PC-9 (cell line): ENCODE results near the gene ARHGAP6. TPM values are rescaled to one million over a fixed set of nuclear protein-coding genes. Genes with fewer than 3 reads are reported as not detected.

Experiments used
- BruUV-seq: library from RNA; stranded (reverse); fragments of 400-500 nt; replicated peaks from 2 replicates; lab custom pipeline; 2021; lab: Mats Ljungman, UMichigan
- CTCF ChIA-PET: fragments of 300-600 bp; sonication (Branson Sonifier 250); formaldehyde crosslinking; loops from one replicate; lab custom pipeline; 2022; ENCODE audit warnings: antibody characterized with exemption; lab: Charles Lee
- POLR2A ChIA-PET: fragments of 300-600 bp; sonication (Branson Sonifier 250); formaldehyde crosslinking; loops from one replicate; lab custom pipeline; 2022; ENCODE audit warnings: antibody characterized with exemption; ENCODE audit not compliant: unreplicated experiment; lab: Charles Lee
- DNase-seq, 2 experiments: peaks; one replicate each; pipeline versions ENCODE4 v3.0.0 to v3.0.0-alpha.2; 2015 to 2022; ENCODE audit warnings: mixed read lengths in 1 of 2
- H2AFZ ChIP-seq: fragments of 200-600 bp; sonication (generic); 2 replicates; pipeline ENCODE4 v1.8.1; 2017; ENCODE audit warnings: antibody characterized with exemption
- H3F3A ChIP-seq: fragments of 200-600 bp; sonication (generic); 2 replicates; pipeline ENCODE4 v1.8.1; 2017; ENCODE audit warnings: antibody characterized with exemption, mild to moderate bottlenecking, low read depth; ENCODE audit not compliant: insufficient read depth
- H3K27ac ChIP-seq: fragments of 200-600 bp; sonication (generic); 2 replicates; pipeline ENCODE4 v1.6.1; 2016; ENCODE audit warnings: mixed run types
- H3K27me3 ChIP-seq: fragments of 200-600 bp; sonication (generic); 2 replicates; pipeline ENCODE4 v1.6.1; 2016; ENCODE audit warnings: low read depth, mixed run types; ENCODE audit not compliant: insufficient read depth
- H3K36me3 ChIP-seq: fragments of 200-600 bp; sonication (generic); 2 replicates; pipeline ENCODE4 v1.6.1; 2016; ENCODE audit warnings: low read depth, mixed run types
- H3K4me1 ChIP-seq: fragments of 200-600 bp; sonication (generic); replicated peaks from 2 replicates; pipeline ENCODE4 v1.6.1; 2016; ENCODE audit warnings: mixed run types; ENCODE audit not compliant: insufficient read depth
- H3K4me2 ChIP-seq: fragments of 200-600 bp; sonication (generic); 2 replicates; pipeline ENCODE4 v1.6.1; 2017; ENCODE audit warnings: mixed run types
- H3K4me3 ChIP-seq: fragments of 200-600 bp; sonication (generic); 2 replicates; pipeline ENCODE4 v1.6.1; 2016; ENCODE audit warnings: mixed run types
- H3K79me2 ChIP-seq: fragments of 200-600 bp; sonication (generic); 2 replicates; pipeline ENCODE4 v1.6.1; 2017; ENCODE audit warnings: low read depth, mixed run types
- H3K9me2 ChIP-seq: fragments of 200-600 bp; sonication (generic); 2 replicates; pipeline ENCODE4 v1.8.1; 2017; ENCODE audit warnings: mild to moderate bottlenecking; ENCODE audit not compliant: insufficient read depth
- H3K9me3 ChIP-seq: fragments of 200-600 bp; sonication (generic); 2 replicates; pipeline ENCODE4 v1.8.1; 2016; ENCODE audit warnings: low read depth; ENCODE audit not compliant: insufficient read depth
- H4K20me1 ChIP-seq: fragments of 200-600 bp; sonication (generic); 2 replicates; pipeline ENCODE4 v1.8.1; 2017; ENCODE audit not compliant: insufficient read depth
- EZH2 ChIP-seq: fragments of 200-600 bp; sonication (generic); IDR thresholded peaks from 2 replicates; pipeline ENCODE4 v1.8.0; 2017; ENCODE audit warnings: antibody characterized with exemption, low read depth
- intact Hi-C: fragments of 100-400 bp; cut with micrococcal nuclease; formaldehyde crosslinking; loops from one replicate; pipeline ENCODE4 v1.10.0; 2022; ENCODE audit not compliant: unreplicated experiment
- total RNA-seq: library from RNA; stranded (reverse); gene quantifications from 2 replicates; pipeline ENCODE4 v1.2.3, GENCODE V29; 2021
- TF ChIP-seq, protein P1 (sequence below): fragments of 200-600 bp; sonication (generic); conservative IDR thresholded peaks from 2 replicates; pipeline ENCODE4 v1.6.1; 2017; ENCODE audit warnings: mixed run types, antibody characterized with exemption, mild to moderate bottlenecking, moderate library complexity

The ARHGAP6 gene
- total RNA-seq, 1 experiment from 2014 or later = not detected

DNA sequence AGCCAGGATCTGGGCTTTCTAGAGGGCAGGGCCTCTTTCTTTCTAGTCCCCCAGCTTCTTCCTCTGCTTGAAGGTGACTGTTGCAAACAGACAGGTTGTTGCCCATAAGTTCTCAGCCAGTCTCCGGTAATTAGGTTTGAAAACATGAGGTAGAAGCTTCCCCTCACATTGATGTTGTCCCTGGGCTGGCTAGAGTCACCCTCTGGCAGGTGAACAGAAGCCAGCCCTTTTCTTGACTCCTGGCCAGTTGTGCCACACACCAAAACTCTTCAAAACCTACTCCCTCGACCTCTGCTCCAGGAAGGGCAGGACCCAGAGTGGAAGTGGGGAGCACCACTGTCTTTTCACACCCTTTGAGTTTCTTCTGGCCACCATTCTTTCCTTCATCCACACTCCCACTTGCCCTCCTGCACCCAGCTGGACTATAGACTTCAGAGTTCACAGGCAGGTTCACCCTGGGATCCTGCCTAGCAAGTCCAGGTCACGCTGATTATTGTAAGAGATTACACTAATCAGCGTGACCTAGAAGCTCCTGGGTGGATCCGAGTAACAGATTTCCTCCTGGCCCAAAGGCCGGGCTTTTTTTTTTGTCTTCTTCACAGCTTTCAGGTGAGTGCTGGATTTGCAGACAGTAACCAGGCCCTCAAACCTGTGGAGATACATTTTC is 37.4 kb upstream of the ARHGAP6 start:
- Histone ChIP-seq H3K27ac (no peak overlapping the region), H3K79me2 (no peaks in the 10 kb centered on the region), H3K27me3 (no peaks in the 10 kb centered on the region), H2AFZ (no peak overlapping the region), H3K36me3 (no peaks in the 10 kb centered on the region), H3F3A (no peaks in the 10 kb centered on the region), H3K4me2 (no peak overlapping the region), H3K9me2 (no peaks in the 10 kb centered on the region), H4K20me1 (no peaks in the 10 kb centered on the region), H3K4me3 (no peak overlapping the region), H3K4me1 (no peaks in the 10 kb centered on the region), H3K9me3 (no peaks in the 10 kb centered on the region)
- TF ChIP-seq EZH2 = no peak
- TF ChIP-seq, protein P1, sequence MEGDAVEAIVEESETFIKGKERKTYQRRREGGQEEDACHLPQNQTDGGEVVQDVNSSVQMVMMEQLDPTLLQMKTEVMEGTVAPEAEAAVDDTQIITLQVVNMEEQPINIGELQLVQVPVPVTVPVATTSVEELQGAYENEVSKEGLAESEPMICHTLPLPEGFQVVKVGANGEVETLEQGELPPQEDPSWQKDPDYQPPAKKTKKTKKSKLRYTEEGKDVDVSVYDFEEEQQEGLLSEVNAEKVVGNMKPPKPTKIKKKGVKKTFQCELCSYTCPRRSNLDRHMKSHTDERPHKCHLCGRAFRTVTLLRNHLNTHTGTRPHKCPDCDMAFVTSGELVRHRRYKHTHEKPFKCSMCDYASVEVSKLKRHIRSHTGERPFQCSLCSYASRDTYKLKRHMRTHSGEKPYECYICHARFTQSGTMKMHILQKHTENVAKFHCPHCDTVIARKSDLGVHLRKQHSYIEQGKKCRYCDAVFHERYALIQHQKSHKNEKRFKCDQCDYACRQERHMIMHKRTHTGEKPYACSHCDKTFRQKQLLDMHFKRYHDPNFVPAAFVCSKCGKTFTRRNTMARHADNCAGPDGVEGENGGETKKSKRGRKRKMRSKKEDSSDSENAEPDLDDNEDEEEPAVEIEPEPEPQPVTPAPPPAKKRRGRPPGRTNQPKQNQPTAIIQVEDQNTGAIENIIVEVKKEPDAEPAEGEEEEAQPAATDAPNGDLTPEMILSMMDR = no peak
- CTCF ChIA-PET = no interaction called here
- intact Hi-C loops = no loop called here
- POLR2A ChIA-PET = no interaction called here
- no peak for DNase-seq
- no TSS peak for BruUV-seq

DNA sequence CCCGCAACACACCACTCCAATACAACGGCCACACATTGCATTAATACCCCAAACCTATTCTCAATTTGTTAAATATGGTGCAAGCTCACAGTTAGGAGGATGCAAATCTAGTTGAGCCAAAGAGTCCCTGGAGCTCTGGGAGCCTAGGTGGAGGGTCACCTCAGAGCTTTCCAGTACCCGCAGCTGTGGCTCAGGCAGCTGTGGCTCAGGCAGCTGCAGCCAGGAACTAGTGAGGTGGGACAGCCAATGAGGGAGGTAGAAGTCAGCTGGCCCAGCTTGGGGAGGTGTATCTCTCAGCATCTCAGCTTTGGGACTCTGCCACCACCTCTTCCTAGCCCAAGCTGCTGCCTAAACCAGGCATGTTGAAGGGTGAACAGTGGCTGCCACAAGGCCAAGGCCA is 36.7 kb upstream of the ARHGAP6 start:
- Histone ChIP-seq H3K4me3 (no peak overlapping the region), H3K4me1 (no peaks in the 10 kb centered on the region), H3K27ac (no peak overlapping the region), H3K9me2 (no peaks in the 10 kb centered on the region), H2AFZ (no peak overlapping the region), H3K9me3 (no peaks in the 10 kb centered on the region), H3K79me2 (no peaks in the 10 kb centered on the region), H3K36me3 (no peaks in the 10 kb centered on the region), H3K4me2 (no peak overlapping the region), H3F3A (no peaks in the 10 kb centered on the region), H3K27me3 (no peaks in the 10 kb centered on the region), H4K20me1 (no peaks in the 10 kb centered on the region)
- intact Hi-C loops = no loop called here
- no peak for DNase-seq
- TF ChIP-seq, protein P1 = no peak
- no peak for TF ChIP-seq EZH2
- ChIA-PET POLR2A (no interaction called here), CTCF (no interaction called here)
- BruUV-seq = no TSS peak

DNA sequence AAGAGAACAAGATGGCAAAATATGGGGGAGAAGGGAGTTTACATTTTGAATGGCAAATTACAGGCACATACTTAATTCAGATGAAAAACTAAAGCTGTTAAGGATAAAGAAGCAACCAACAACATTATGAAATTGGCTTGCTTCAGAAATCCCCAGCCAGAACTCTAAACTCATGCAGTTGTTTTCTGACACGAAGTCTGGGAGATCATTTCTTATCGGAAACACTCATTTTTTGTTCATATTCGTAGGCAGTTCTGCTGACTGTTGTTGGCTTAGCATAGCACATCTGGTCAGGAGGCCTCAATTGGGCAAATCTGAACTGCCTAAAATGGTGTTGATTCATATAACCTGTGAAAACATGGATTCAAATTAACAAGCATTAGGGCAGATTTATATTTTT is 33.0 kb upstream of the ARHGAP6 start:
- DNase-seq = no peak
- ChIA-PET CTCF (no interaction called here), POLR2A (no interaction called here)
- Histone ChIP-seq H3K27ac (no peak overlapping the region), H3K36me3 (no peaks in the 10 kb centered on the region), H3K4me2 (no peak overlapping the region), H3K9me2 (no peaks in the 10 kb centered on the region), H3F3A (no peaks in the 10 kb centered on the region), H3K4me3 (no peak overlapping the region), H3K4me1 (no peaks in the 10 kb centered on the region), H3K79me2 (no peaks in the 10 kb centered on the region), H4K20me1 (no peaks in the 10 kb centered on the region), H3K9me3 (no peaks in the 10 kb centered on the region), H3K27me3 (no peaks in the 10 kb centered on the region), H2AFZ (no peak overlapping the region)
- no peak for TF ChIP-seq EZH2
- TF ChIP-seq, protein P1 = no peak
- no TSS peak for BruUV-seq
- intact Hi-C loops = no loop called here
